GM18526 (cell line): ENCODE data around the gene LASP1NB.

Source experiments
- POLR2A ChIP-seq: IDR thresholded peaks from 3 replicates; pipeline ENCODE4 v1.6.1; 2011; ENCODE audit not compliant: insufficient read length; ENCODE audit errors: extremely low read depth

LASP1NB gene

DNA sequence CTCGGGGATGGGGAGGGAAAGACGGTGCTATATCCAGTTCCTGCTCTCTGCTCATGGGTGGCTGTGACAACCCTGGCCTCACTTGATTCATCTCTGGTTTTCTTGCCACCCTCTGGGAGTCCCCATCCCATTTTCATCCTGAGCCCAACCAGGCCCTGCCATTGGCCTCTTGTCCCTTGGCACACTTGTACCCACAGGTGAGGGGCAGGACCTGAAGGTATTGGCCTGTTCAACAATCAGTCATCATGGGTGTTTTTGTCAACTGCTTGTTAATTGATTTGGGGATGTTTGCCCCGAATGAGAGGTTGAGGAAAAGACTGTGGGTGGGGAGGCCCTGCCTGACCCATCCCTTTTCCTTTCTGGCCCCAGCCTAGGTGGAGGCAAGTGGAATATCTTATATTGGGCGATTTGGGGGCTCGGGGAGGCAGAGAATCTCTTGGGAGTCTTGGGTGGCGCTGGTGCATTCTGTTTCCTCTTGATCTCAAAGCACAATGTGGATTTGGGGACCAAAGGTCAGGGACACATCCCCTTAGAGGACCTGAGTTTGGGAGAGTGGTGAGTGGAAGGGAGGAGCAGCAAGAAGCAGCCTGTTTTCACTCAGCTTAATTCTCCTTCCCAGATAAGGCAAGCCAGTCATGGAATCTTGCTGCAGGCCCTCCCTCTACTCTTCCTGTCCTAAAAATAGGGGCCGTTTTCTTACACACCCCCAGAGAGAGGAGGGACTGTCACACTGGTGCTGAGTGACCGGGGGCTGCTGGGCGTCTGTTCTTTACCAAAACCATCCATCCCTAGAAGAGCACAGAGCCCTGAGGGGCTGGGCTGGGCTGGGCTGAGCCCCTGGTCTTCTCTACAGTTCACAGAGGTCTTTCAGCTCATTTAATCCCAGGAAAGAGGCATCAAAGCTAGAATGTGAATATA lies 4.8 kb upstream of the LASP1NB start:
- no peak for TF ChIP-seq POLR2A

DNA sequence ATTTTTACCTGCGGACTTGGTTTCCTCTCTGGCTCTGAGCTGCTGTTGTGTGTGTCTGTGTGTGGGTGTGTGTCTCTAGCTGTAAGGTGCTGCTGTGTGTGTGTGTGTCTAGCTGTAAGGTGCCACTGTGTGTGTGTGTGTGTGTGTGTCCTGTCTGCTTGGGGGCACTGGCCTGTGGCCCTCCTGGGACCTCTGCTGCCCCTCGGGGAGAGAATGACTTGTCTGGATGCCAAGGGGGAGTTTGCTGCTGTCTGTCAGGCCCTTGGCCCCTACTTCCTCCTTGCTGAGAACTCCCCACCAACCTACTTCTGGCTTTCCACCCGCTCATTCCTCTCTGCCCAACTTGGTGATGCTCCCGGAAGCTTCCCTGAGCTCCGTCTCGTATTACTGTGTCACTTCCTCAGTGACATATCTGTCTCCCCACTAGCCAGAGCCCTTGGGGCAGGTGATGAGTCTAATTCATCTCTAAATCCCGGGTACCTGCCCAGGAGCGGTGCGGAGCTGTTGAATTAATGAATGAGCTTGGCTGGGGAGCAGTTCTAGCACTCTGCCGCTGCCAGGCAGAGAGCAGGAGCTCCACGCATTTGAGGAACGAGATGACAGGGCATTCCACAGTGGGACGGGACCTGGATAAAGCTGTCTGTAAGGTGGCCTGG lies 3.5 kb upstream of the LASP1NB start:
- TF ChIP-seq POLR2A, result no peak

DNA sequence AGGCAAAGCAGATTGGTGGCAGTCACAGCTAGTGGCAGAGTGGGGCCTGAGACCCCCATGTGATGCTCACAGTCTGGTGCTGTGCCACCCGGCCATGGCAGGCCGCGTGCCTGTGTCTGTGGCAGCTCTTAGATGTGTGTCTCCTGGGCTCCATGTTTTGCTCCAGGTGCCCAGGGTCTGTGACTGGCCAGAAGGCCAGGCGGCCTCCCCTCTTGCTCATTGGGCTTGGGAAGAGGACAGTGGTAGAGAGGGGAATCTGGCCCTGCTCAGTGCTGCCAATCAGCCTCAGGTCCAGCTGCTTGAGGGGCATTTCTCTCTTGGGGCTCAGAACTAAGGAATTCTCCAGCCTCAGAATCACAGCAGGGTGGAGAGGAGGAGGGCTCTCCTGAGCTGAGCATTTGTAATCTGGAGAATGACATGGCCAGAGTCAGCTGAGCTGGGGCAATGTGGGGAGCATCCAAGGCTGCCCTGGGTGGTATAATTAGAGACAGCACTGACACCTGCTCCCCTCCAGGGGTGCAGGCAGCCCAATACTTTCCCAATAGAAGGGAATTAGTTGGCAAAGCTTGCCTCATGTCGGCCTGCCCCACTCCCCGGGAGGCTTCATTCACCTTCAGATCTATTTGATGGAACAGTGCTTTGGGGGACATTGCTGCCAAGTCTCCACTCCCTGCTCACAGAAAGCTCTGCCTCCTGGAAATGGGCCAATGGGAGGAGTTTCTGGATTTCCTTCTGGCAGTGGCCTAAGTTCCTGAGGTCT lies 2.7 kb upstream of the LASP1NB start:
- TF ChIP-seq POLR2A, result no peak

DNA sequence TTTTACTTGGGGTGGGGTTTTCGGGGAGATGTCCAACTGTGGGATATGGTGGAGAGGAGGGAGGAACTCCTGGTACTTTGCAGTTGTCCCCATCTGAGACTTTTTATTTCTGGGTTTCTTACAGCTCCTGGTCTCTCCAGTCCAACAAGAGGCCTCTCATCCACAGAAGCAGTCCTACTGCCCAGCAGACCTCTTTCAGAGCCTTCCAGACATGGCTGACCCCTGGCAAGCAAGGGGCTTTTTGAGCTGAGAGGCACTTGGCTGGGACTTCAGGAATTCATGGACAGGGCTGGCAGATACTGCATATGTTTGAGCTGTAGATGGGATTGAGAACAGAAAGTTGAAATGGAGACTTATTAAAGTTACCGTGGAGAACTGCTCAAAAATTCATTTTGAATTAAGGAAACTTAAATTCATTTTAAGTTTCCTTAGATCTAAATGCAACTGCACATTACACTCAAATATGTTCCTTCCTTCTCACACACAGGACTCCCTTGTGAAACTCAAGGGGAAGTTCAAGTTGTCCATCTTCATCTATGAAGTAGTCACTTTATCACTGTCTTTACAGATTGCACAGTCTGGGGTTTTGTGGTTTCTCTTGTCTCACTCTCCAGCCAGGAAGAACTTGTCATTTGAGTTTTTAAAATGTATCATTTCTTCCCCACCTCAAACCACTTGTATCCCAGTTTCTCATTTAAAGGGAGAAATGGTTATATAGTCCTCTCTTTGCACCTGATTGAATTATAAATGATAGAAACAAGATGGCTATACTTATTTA lies 1.1 kb downstream of the LASP1NB start:
- TF ChIP-seq POLR2A, result no peak

DNA sequence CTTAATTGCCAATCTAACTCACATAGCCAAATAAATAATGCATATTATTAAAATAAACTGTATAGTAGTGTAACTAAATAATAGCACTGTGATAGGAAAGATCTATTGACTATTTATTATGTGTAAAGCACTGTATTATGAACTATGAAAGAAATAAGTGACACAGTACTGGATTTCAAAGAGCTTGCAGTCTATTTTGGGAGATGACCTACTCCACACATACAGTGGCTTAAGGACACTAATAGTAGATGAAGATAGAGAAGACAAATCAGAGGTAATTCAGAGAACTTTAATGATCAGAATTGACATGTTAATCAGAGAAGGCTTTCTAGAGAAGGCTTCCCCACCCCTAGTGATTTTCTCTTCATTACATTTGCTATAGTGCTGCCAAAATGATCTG lies 14.6 kb downstream of the LASP1NB start:
- no peak for TF ChIP-seq POLR2A

DNA sequence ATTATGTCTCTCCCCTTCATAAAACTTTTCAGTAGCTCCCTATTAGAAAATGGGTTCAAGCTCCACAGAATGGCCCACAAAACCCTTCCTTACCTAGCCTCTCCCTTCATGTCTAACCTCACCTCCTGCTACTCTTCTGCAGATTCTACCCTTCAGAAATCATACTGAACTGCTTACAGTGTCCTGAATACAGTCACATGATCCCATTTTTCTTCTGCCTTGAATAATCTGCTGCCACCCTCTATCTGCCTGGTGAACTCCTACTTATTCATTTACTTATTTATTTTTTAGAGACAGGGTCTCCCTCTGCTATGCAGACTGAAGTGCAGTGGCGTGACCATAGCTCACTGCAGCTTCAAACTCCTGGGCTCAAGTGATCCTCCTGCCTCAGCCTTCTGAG lies 15.0 kb downstream of the LASP1NB start:
- no peak for TF ChIP-seq POLR2A

DNA sequence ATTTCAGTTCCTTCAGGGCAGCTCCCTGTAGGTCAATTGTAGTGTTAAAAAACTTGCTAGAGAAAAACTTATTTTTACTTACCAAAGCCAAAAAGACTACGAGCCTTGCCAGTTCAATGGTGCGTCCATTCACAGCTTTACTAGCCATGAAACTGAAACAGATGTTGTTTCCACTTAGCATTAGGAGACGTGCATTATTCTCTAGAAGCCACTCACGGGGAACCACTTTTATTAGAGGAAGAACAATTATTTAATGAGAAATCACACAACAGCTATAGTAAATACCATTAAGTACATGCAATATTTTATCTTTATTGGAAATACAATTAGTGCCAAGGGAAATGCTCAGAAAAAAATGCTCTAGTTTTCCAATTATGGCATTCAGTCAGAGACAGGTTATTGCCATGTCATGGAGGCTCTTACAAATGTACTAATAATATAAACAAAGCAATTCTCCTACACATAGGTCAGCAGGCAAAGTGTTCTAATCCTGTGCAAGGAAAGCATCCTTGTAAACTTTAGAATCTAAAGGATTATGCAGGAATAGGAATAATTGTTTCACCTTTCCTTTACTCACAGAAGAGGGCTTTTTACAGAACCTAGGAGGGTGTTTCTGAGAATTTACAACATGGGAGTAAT lies 17.4 kb downstream of the LASP1NB start:
- TF ChIP-seq POLR2A, result no peak

DNA sequence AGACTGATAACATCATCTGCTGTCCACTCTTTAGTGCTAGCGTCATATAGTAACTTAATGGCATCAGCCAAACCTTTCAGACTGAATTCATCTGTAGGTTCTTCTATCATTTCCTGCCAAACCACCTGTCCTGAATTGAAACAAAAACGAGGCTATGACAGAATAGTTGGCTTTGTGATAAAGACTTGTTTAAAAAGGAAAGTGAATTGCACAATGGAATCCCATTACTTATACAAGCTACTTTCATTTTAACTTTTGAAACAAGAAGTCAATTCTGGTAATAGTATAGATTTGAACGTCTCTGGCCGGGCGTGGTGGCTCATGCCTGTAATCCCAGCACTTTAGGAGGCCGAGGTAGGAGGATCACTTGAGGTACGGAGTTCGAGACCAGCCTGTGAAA lies 18.2 kb downstream of the LASP1NB start:
- TF ChIP-seq POLR2A, result no peak

DNA sequence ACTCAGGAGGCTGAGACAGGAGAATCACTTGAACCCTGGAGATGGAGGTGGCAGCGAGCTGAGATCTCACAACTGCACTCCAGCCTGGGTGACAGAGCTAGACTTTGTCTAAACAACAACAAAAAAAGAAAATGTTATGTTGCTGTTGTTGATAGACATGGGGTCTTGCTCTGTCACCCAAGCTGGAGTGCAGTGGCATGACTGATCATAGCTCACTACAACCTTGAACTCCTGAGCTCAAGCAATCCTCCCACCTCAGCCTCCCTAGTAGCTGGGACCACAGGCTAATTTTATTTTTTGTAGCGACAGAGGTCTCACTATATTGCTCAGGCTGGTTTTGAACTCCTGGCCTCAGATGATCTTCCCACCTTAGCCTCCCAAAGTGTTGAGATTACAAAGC lies 21.8 kb downstream of the LASP1NB start:
- TF ChIP-seq POLR2A, result no peak

DNA sequence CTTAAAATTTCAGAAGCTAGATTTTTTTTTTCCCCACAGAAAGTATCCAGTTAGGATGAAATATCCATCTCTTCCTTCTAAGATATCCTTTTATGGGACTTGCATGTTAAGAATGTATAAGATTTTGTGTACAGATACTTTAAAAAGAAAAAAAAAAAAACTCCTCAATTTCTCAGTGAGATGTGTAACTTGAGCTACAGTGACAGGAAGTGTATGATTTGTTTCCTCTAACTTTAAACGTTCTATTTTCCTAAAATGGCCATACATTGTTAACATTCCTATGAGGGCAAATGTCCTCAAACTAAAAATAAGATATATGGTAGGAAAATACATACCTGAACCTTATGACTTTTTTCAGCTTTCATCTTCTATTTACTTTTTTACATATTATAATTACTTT lies 32.9 kb downstream of the LASP1NB start:
- TF ChIP-seq POLR2A, result no peak

DNA sequence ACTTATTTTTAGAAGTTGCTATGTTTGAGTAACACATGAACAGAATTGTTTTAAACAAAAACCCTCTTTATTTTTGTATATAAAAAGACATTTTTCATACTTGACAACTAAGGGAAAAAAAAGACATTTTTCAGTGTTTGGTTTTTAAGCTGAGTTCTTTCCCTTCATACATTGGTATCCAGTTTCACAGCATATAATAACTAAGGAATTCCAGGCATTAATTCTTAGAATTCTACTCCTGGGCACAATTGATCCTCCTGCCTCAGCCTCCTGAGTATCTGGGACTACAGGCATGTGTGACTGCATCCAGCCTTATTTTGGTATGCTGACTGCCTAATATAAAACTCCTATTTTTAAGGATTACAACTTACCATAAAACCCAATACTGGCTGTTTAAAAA lies 33.3 kb downstream of the LASP1NB start:
- TF ChIP-seq POLR2A, result no peak

DNA sequence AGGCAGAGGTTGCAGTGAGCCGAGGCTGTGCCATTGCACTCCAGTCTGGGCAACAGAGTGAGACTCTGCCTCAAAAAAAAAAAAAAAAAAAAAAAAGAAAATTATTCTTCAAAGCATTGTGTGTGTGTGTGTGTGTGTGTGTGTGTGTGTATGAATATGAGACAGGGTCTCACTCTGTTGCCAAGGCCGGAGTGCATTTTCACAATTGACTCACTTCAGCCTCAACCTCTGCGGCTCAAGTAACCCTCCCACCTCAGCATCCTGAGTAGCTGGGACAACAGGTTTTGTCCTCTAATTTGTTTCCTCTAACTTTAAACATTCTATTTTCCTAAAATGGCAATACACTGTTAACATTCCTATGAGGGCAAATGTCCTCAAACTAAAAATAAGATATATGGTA lies 34.1 kb downstream of the LASP1NB start:
- TF ChIP-seq POLR2A, result no peak

DNA sequence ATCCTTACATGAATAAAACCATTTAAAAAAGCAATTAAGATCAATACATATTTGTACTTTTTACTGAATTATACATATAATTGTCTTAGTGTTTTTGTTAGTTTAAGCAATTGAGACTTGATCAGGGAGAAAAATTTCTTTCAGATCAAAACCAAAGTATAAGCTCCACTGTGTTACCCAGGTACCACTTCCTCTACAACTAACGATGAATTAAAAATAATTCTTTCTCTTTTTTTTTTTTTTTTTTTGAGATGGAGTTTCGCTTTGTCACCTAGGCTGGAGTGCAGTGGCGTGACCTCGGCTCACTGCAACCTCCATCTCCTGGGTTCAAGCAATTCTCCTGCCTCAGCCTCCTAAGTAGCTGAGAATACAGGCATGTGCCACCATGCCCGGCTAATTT lies 35.0 kb downstream of the LASP1NB start:
- no peak for TF ChIP-seq POLR2A

DNA sequence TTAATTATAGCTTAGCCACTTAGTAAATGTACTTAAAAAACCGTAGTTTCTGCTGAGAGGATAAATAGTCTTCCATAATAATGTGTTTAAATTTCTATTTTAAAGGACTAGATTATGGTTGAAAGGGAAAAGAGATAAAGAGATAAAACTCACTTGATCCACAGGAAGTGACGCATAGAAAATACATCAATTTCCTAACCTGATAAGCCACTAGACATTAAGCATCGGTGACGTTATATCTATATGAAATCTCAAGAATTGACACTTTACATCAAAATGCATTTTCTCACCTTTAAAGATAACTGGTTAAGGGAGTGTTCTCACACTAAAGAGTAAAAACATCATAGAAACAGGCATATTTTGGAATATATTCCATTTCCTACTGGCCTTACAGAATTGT lies 36.0 kb downstream of the LASP1NB start:
- TF ChIP-seq POLR2A, result no peak
